B cell (primary cell): ENCODE results near the gene LZTS2.

ENCODE experiments used
- EZH2 ChIP-seq: IDR thresholded peaks from 2 replicates; pipeline ENCODE4 v1.6.1; 2012; ENCODE audit warnings: borderline replicate concordance, low read depth, mild to moderate bottlenecking, moderate library complexity, low read length; ENCODE audit not compliant: insufficient read depth, poor library complexity, severe bottlenecking
- TF ChIP-seq, protein P1 (sequence below): fragments of 200-600 bp; IDR thresholded peaks from one replicate; pipeline ENCODE4 v1.8.0; 2022; ENCODE audit warnings: antibody characterized with exemption, mild to moderate bottlenecking

DNA sequence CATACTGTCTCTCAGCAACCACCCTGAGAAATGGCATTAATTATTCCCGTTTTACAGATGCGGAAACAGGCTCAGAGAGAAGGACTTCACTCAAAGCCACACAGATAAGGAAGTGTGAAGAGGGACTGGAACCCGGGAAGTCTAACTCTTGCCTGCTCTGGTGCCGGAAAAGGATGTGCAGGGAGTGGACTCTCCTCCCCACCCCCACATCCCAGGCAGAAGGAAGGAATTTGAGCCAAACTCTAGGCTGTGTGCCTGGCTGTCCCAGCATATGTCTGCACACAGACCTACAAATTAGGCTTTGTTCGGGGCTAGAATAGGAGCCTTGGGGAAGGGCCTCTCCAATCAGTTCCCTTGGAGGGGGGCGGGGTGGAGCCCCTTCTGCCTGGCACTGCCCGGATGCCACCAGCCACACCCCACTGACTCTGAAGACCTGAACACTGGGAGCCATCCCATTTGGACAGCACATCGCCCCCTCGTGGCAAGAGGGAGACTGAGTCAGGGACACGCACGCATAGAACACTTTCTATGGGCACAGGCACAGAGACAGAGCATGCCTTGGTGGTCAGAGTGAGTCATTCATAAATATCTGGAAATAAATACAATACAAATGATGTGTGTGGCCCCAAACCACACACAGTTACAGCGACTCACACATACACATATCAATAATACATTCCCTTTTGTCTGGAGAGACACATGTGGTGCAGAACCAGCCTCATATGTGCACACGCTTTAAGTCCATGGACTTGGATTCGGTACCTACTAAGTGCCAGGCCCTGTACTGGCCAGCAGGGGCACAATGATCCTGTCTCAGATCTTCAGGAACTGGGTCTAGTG is 13.1 kb downstream of the LZTS2 start:
- TF ChIP-seq, protein P1, sequence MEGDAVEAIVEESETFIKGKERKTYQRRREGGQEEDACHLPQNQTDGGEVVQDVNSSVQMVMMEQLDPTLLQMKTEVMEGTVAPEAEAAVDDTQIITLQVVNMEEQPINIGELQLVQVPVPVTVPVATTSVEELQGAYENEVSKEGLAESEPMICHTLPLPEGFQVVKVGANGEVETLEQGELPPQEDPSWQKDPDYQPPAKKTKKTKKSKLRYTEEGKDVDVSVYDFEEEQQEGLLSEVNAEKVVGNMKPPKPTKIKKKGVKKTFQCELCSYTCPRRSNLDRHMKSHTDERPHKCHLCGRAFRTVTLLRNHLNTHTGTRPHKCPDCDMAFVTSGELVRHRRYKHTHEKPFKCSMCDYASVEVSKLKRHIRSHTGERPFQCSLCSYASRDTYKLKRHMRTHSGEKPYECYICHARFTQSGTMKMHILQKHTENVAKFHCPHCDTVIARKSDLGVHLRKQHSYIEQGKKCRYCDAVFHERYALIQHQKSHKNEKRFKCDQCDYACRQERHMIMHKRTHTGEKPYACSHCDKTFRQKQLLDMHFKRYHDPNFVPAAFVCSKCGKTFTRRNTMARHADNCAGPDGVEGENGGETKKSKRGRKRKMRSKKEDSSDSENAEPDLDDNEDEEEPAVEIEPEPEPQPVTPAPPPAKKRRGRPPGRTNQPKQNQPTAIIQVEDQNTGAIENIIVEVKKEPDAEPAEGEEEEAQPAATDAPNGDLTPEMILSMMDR, result peak; percentile 83
- no peak for TF ChIP-seq EZH2
